Tibial nerve (tissue), 4 donors: Measurements from ENCODE around the gene PCDHGA4. TPM values are rescaled to one million over a fixed set of nuclear protein-coding genes. Genes with fewer than 3 reads are reported as not detected.
A peak's percentile ranks its signal among the peaks of the same experiment; 100 is the strongest.
"Not testable (repeated sequence)": the region's sequence is repeated elsewhere in the genome, so short reads cannot be mapped to it uniquely, and the experiment has no call there.

Experiments
- DNase-seq, 2 donors: peaks; one replicate each; pipeline ENCODE4 v3.0.0-alpha.2; 2019; ENCODE audit warnings: low spot score in 2 of 2
- H3K27ac ChIP-seq, 4 donors: fragments of 200-600 bp; sonication (generic) in 3 of 4; one replicate each; pipeline ENCODE4 v1.5.1; 2017 to 2019; ENCODE audit warnings: mild to moderate bottlenecking in 1 of 4
- H3K27me3 ChIP-seq, 2 donors: fragments of 200-600 bp; sonication (generic) in 1 of 2; one replicate each; pipeline versions ENCODE4 v1.5.1 to v1.6.0; 2017 to 2019
- H3K36me3 ChIP-seq, 3 donors: fragments of 200-600 bp; sonication (generic); one replicate each; pipeline ENCODE4 v1.5.1; 2018 to 2019
- H3K4me1 ChIP-seq, 4 donors: fragments of 200-600 bp; sonication (generic) in 3 of 4; one replicate each; pipeline ENCODE4 v1.5.1; 2017 to 2019
- H3K4me3 ChIP-seq, 4 donors: fragments of 200-600 bp; sonication (generic) in 3 of 4; one replicate each; pipeline ENCODE4 v1.5.1; 2017 to 2019; ENCODE audit warnings: mild to moderate bottlenecking in 1 of 4, moderate library complexity in 1 of 4
- H3K9me3 ChIP-seq, 4 donors: fragments of 200-600 bp; sonication (generic) in 3 of 4; one replicate each; pipeline ENCODE4 v1.5.1; 2017 to 2019
- CTCF ChIP-seq, 5 experiments: fragments of 200-600 bp in 3 of 5; fragments of 450-650 bp in 2 of 5; sonication (generic) in 3 of 5; IDR thresholded peaks; one replicate each; pipeline ENCODE4 v1.5.1; 2016 to 2019; ENCODE audit warnings: antibody characterized with exemption in 5 of 5, mild to moderate bottlenecking in 3 of 5, moderate library complexity in 2 of 5
- EP300 ChIP-seq, 2 donors: sonication (generic); formaldehyde crosslinking; IDR thresholded peaks; one replicate each; pipeline ENCODE4 v1.6.1; 2017; ENCODE audit warnings: antibody characterized with exemption in 2 of 2, mild to moderate bottlenecking in 1 of 2
- POLR2A ChIP-seq, 2 donors: fragments of 450-650 bp; IDR thresholded peaks; one replicate each; pipeline ENCODE4 v1.6.1; 2017; ENCODE audit warnings: antibody characterized with exemption in 2 of 2, mild to moderate bottlenecking in 2 of 2, moderate library complexity in 2 of 2
- WGBS, 2 donors: methylation state at CpG; one replicate each; pipeline ENCODE4 v1.1.5; 2018; 5-methylcytosine and 5-hydroxymethylcytosine counted together
- total RNA-seq, 4 donors: library from RNA; depleted of rRNA; stranded (reverse); fragments of >200 nt; gene quantifications; one replicate each; pipeline ENCODE4 v1.1.0, GENCODE V29; 2016

The PCDHGA4 gene
- 10 to 100 TPM in 2 of 4 donors, 1 to 10 TPM in 2; 5.1 to 13.5 (median 9.2) TPM for total RNA-seq

GRCh38 chr5:141354900-141355469, at the start of gene PCDHGA4:
Gene PCDHGA4, plus strand, starts transcription at chr5:141355021. Its CDS starts 87 bp downstream, at chr5:141355108.
- no peaks in the 10 kb centered on the region for H3K27me3 ChIP-seq
- peaks cover 0 to 99% (median 42%) of the 10 kb centered on the region in 4 donors for H3K9me3 ChIP-seq
- peak within 1 kb of the TSS in 2 of 4 donors; percentile 9 to 43 for H3K4me3 ChIP-seq
- no peak for DNase-seq
- peaks cover 0 to 40% (median 0%) of the 10 kb centered on the region in 3 donors for H3K36me3 ChIP-seq
- H3K4me1 ChIP-seq = no peaks in the 10 kb centered on the region
- peak in 4 of 5 experiments; percentile 13 to 27 (median 18) for TF ChIP-seq CTCF (IDR thresholded peaks at IDR 0.05)
- no peak for TF ChIP-seq POLR2A (IDR thresholded peaks at IDR 0.05)
- 15 to 24% methylated on average over 29 of the region's 29 CpGs for WGBS, 2 donors
- H3K27ac ChIP-seq = no peak within 1 kb of the TSS

- DNase-seq = no peak
- 96 to 97% methylated on average over 1 of the region's 1 CpG for WGBS, 2 donors
- peaks cover 0 to 100% (median 47%) of the 10 kb centered on the region in 4 donors for H3K9me3 ChIP-seq
Observed at GRCh38 chr5:141306630-141307029, 48.2 kb upstream of the PCDHGA4 start.

GRCh38 chr5:141313711-141314110, 41.1 kb upstream of the PCDHGA4 start:
- DNase-seq = no peak
- Histone ChIP-seq H3K4me3 (no peak overlapping the region), H3K4me1 (no peaks in the 10 kb centered on the region), H3K27me3 (no peaks in the 10 kb centered on the region), H3K36me3 (peaks cover 0 to 91% (median 12%) of the 10 kb centered on the region in 3 donors), H3K9me3 (peaks cover 6 to 100% (median 52%) of the 10 kb centered on the region in 4 donors), H3K27ac (no peak overlapping the region)
- TF ChIP-seq CTCF (IDR thresholded peaks at IDR 0.05) (no peak), POLR2A (IDR thresholded peaks at IDR 0.05) (no peak), EP300 (IDR thresholded peaks at IDR 0.05) (no peak)

More at GRCh38 chr5:141306630-141307029, 48.2 kb upstream of the PCDHGA4 start:
- TF ChIP-seq POLR2A (IDR thresholded peaks at IDR 0.05) = no peak
- no peak for TF ChIP-seq CTCF (IDR thresholded peaks at IDR 0.05)
- TF ChIP-seq EP300 (IDR thresholded peaks at IDR 0.05) = no peak
- Histone ChIP-seq H3K27me3 (no peaks in the 10 kb centered on the region), H3K4me1 (no peaks in the 10 kb centered on the region), H3K36me3 (peaks cover 0 to 86% (median 0%) of the 10 kb centered on the region in 3 donors), H3K27ac (no peak overlapping the region), H3K4me3 (no peak overlapping the region)

- not testable (repeated sequence) for DNase-seq, H3K27me3 ChIP-seq, H3K4me3 ChIP-seq, H3K27ac ChIP-seq
- H3K9me3 ChIP-seq = peaks cover 8 to 90% (median 52%) of the 10 kb centered on the region in 4 donors
- peaks cover 0 to 80% (median 19%) of the 10 kb centered on the region in 3 donors for H3K36me3 ChIP-seq
- WGBS, 2 donors = 91 to 94% methylated on average over 4 of the region's 4 CpGs
- H3K4me1 ChIP-seq = peaks cover 0 to 11% (median 7%) of the 10 kb centered on the region in 4 donors
Observed at GRCh38 chr5:141316963-141317362, 37.9 kb upstream of the PCDHGA4 start.

- TF ChIP-seq CTCF (IDR thresholded peaks at IDR 0.05) (no peak), POLR2A (IDR thresholded peaks at IDR 0.05) (no peak), EP300 (IDR thresholded peaks at IDR 0.05) (no peak)
- Histone ChIP-seq H3K27ac (no peak overlapping the region), H3K27me3 (no peaks in the 10 kb centered on the region), H3K36me3 (peaks cover 0 to 58% (median 19%) of the 10 kb centered on the region in 3 donors), H3K4me1 (peaks cover 0 to 11% (median 7%) of the 10 kb centered on the region in 4 donors), H3K9me3 (peaks cover 8 to 90% (median 46%) of the 10 kb centered on the region in 4 donors), H3K4me3 (peak overlapping the region in 1 of 4 donors; percentile 67)
- no peak for DNase-seq
- 94 to 96% methylated on average over 6 of the region's 6 CpGs for WGBS, 2 donors
Observed at GRCh38 chr5:141319202-141319601, 35.6 kb upstream of the PCDHGA4 start.
